Small intestine (tissue), 16 donors: ENCODE results near the gene DPYSL4. TPM values are rescaled to one million over a fixed set of nuclear protein-coding genes. Genes with fewer than 3 reads are reported as not detected.

ENCODE experiments used
- DNase-seq, 2 donors: peaks; one replicate each; pipeline versions ENCODE4 v3.0.0 to v3.0.0-alpha.2; 2013
- FAIRE-seq: peaks from 2 replicates; lab custom pipeline; 2012; peaks lifted over from hg19 to GRCh38; lab: Jason Lieb, UNC
- H3K27ac ChIP-seq, 3 donors: one replicate each; pipeline ENCODE4 v1.5.1; 2013; ENCODE audit warnings: low read length in 2 of 3, mild to moderate bottlenecking in 2 of 3, control low read depth in 1 of 3, inconsistent platforms in 1 of 3, low read depth in 1 of 3, moderate library complexity in 1 of 3
- H3K27me3 ChIP-seq, 3 donors: one replicate each; pipeline ENCODE4 v1.6.1; 2013; ENCODE audit warnings: low read length in 3 of 3, inconsistent platforms in 1 of 3; ENCODE audit not compliant: control insufficient read depth in 3 of 3, insufficient read depth in 3 of 3
- H3K36me3 ChIP-seq, 3 donors: one replicate each; pipeline ENCODE4 v1.6.1; 2013; ENCODE audit warnings: low read length in 3 of 3, inconsistent platforms in 1 of 3, low read depth in 1 of 3, mild to moderate bottlenecking in 1 of 3, moderate library complexity in 1 of 3; ENCODE audit not compliant: control insufficient read depth in 3 of 3, insufficient read depth in 2 of 3
- H3K4me1 ChIP-seq, 3 donors: one replicate each; pipeline ENCODE4 v1.6.1; 2013; ENCODE audit warnings: low read length in 2 of 3, inconsistent platforms in 1 of 3, low read depth in 1 of 3, mild to moderate bottlenecking in 1 of 3, moderate library complexity in 1 of 3; ENCODE audit not compliant: control insufficient read depth in 3 of 3, insufficient read depth in 2 of 3
- H3K4me3 ChIP-seq, 3 donors: one replicate each; pipeline ENCODE4 v1.5.1; 2013; ENCODE audit warnings: low read length in 3 of 3, control low read depth in 1 of 3, inconsistent platforms in 1 of 3, low read depth in 1 of 3, mild to moderate bottlenecking in 1 of 3, moderate library complexity in 1 of 3
- H3K9me3 ChIP-seq, 2 donors: one replicate each; pipeline ENCODE4 v1.6.1; 2013; ENCODE audit warnings: low read depth in 1 of 2, low read length in 1 of 2; ENCODE audit not compliant: control insufficient read depth in 2 of 2, insufficient read depth in 1 of 2
- WGBS, 3 donors: extraction: QIAGEN DNeasy Blood & Tissue Kit; methylation state at CpG; one replicate each; pipeline ENCODE4 v1.1.7; 2013; 5-methylcytosine and 5-hydroxymethylcytosine counted together
- long read RNA-seq, 10 donors: transcript quantifications; one replicate each; lab custom pipeline, GENCODE V29; 2026
- polyA plus RNA-seq, 4 donors: library from polyadenylated mRNA; stranded (reverse) in 3 of 4; unstranded in 1 of 4; fragments of 200-250 nt in 3 of 4; fragments of 120-200 nt in 1 of 4; gene quantifications; one replicate each; pipeline versions ENCODE4 v1.2.1 to v1.2.3, GENCODE V29; 2013
- donor health status: healthy with polysubstance abuse.
- donor health status: control.
- donor health status: control.
- donor health status: Bipolar disorder and iron deficiency.
- donor health status: healthy.

The DPYSL4 gene
- 1 to 10 TPM in 2 of 4 donors, not detected in 2; 1.0 to 1.2 TPM for polyA plus RNA-seq
- long read RNA-seq, donor 1, result 0 reads
- long read RNA-seq, donor 2, result 0 reads
- long read RNA-seq, donor 3, result 0 reads
- long read RNA-seq, donor 4, result 0 reads
- long read RNA-seq, donor 5, result 0 reads
- long read RNA-seq, donor 6, partial matches to known transcripts, result 0 of 1 reads
- long read RNA-seq, donor 6, other reads (novel, unspliced or antisense), result 0 of 1 reads
- long read RNA-seq, donor 7, result 0 reads
- long read RNA-seq, donor 8, result 0 reads
- long read RNA-seq, donor 9, result 0 reads
- long read RNA-seq, donor 10, partial matches to known transcripts, result 0 of 4 reads
- long read RNA-seq, donor 10, other reads (novel, unspliced or antisense), result 0 of 4 reads

GRCh38 chr10:132186488-132187429, at the start of gene DPYSL4:
DPYSL4 (plus strand) TSS chr10:132186948; CDS start chr10:132187064, 116 bp downstream.
- FAIRE-seq (no peak), DNase-seq (peak in 1 of 2 donors; percentile 20)
- H3K36me3 ChIP-seq, result no peaks in the 10 kb centered on the region
- H3K27ac ChIP-seq, result no peak within 1 kb of the TSS
- H3K4me1 ChIP-seq, result peaks cover 0 to 3% (median 0%) of the 10 kb centered on the region in 3 donors
- H3K4me3 ChIP-seq, result peak within 1 kb of the TSS in 2 of 3 donors; percentile 9 to 28
- H3K27me3 ChIP-seq, result peaks cover 8 to 44% (median 13%) of the 10 kb centered on the region in 3 donors
- H3K9me3 ChIP-seq, result no peaks in the 10 kb centered on the region
- WGBS, 3 donors, result 3 to 13% (median 10%) methylated on average over 52 to 109 of the region's 109 CpGs

- H3K4me1 ChIP-seq, result no peaks in the 10 kb centered on the region
- DNase-seq, result no peak
- 91 to 92% (median 92%) methylated on average over 40 of the region's 40 CpGs for WGBS, 3 donors
- no peak overlapping the region for H3K4me3 ChIP-seq
- no peaks in the 10 kb centered on the region for H3K36me3 ChIP-seq
- H3K9me3 ChIP-seq, result no peaks in the 10 kb centered on the region
- no peak overlapping the region for H3K27ac ChIP-seq
- H3K27me3 ChIP-seq, result no peaks in the 10 kb centered on the region
- no peak for FAIRE-seq
These were observed 49.4 kb upstream of the DPYSL4 start for GRCh38 chr10:132137111-132138072.

DNA sequence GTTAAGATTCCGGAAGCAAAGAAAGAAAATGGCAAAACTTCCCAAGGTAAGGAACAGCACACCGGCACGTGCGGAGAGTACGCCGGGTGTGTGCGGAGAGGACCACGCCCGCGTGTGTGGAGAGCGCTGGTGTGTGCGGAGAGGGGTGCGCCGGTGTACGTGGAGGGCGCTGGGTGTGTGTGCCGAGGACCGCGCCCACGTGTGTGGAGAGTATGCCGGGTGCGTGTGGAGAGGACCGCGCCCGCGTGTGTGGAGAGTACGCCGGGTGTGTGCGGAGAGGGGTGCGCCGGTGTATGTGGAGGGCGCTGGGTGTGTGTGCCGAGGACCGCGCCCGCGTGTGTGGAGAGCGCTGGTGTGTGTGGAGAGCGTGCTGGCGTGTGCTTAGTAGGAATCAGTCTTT, 48.6 kb upstream of the DPYSL4 start:
- WGBS, 3 donors, result 85 to 92% (median 86%) methylated on average over 40 of the region's 40 CpGs
- Histone ChIP-seq H3K36me3 (no peaks in the 10 kb centered on the region), H3K27me3 (peaks cover 0 to under 1% (median 0%) of the 10 kb centered on the region in 3 donors), H3K27ac (no peak overlapping the region), H3K4me3 (no peak overlapping the region), H3K4me1 (no peaks in the 10 kb centered on the region), H3K9me3 (no peaks in the 10 kb centered on the region)
- DNase-seq (no peak), FAIRE-seq (no peak)

DNA sequence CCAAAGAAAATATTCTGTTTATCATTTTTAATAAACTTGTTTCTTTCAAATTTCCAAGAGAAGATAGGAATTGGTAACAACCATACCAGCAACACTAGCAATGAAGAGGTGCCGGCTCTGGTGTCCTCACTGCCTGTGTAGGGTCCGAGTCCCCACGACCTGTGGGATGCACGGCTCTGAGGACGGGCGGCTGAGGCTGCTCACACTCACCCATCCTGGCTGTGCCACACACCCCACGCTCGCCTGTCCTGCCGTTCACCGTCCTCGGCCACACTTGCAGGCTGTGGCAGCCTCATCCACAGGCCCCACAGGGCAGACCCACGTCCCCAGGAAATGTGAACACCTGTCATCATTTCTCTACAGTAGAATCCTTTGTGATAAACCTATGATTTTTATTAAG, 48.2 kb upstream of the DPYSL4 start:
- DNase-seq (no peak), FAIRE-seq (no peak)
- H3K27me3 ChIP-seq, result peaks cover 0 to 3% (median 0%) of the 10 kb centered on the region in 3 donors
- no peaks in the 10 kb centered on the region for H3K4me1 ChIP-seq
- H3K27ac ChIP-seq, result no peak overlapping the region
- H3K4me3 ChIP-seq, result no peak overlapping the region
- H3K36me3 ChIP-seq, result no peaks in the 10 kb centered on the region
- WGBS, 3 donors, result 82 to 87% (median 83%) methylated on average over 12 of the region's 12 CpGs
- H3K9me3 ChIP-seq, result no peaks in the 10 kb centered on the region

- 78 to 79% (median 79%) methylated on average over 10 of the region's 10 CpGs for WGBS, 3 donors
- no peak for DNase-seq
These were observed 47.2 kb upstream of the DPYSL4 start for GRCh38 chr10:132139526-132139925.

DNA sequence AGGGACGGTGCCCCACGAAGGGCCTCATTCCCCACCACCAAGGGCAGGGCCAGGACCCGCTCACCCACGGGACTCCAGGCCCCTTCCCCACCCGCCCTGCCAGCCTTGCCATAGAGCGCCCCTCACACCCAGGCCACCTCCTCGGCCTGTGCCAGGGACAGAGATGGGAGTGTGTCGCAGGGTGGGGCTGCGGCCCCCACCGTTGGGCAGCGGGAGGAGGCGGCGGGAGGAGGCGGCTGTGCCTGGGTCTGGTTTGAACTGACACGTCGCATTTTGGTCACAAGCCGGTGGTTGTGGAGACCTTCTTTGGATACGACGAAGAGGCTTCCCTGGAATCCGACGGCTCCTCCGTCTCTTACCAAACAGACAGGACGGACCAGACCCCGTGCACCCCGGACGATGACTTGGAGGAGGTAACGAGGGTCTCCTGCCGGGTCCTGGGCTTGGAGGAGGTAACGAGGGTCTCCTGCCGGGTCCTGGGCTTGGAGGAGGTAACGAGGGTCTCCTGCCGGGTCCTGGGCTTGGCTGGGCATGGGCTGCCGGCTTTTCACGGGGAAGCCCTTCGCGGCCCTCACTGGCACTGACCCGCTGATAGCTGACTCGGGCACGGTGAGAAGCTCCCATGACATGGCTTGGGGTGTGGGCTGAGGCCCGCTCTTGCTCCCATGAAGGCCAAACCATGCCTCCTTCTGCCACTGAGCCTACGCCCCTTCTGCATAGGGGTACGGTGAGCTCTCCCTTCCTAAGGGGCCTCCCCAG, 46.4 kb upstream of the DPYSL4 start:
- 89 to 91% (median 90%) methylated on average over 42 of the region's 42 CpGs for WGBS, 3 donors
- Histone ChIP-seq H3K27ac (no peak overlapping the region), H3K9me3 (no peaks in the 10 kb centered on the region), H3K4me1 (no peaks in the 10 kb centered on the region), H3K36me3 (no peaks in the 10 kb centered on the region), H3K4me3 (no peak overlapping the region), H3K27me3 (peaks cover 0 to 5% (median 0%) of the 10 kb centered on the region in 3 donors)
- no peak for DNase-seq
- FAIRE-seq, result no peak

More at GRCh38 chr10:132139526-132139925, 47.2 kb upstream of the DPYSL4 start:
- H3K4me3 ChIP-seq, result no peak overlapping the region
- no peaks in the 10 kb centered on the region for H3K36me3 ChIP-seq
- no peaks in the 10 kb centered on the region for H3K4me1 ChIP-seq
- no peak for FAIRE-seq
- H3K9me3 ChIP-seq, result no peaks in the 10 kb centered on the region
- H3K27ac ChIP-seq, result no peak overlapping the region
- H3K27me3 ChIP-seq, result peaks cover 0 to 5% (median 0%) of the 10 kb centered on the region in 3 donors

DNA sequence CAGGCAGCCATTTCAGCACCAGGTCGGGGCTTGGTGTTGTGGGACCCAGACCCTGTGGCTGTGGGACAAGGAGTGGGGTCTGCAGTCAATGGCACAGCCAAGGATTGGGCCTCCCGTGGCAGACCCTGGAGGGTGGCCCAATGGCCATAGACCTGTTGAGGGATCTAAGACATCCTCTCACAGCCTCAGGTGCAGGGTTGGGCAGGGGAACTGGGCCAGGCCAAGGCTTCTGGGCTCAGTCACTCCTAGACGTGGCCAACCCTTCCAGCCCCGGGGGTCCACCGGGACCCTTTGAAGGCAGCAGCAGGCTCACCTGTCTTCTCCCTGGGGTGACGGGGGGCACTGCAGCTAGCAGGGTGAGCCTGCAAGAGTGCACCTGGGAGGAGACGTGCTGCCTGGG, 45.7 kb upstream of the DPYSL4 start:
- H3K9me3 ChIP-seq, result no peaks in the 10 kb centered on the region
- WGBS, 3 donors, result 70 to 81% (median 74%) methylated on average over 6 to 7 of the region's 7 CpGs

More for the DNA sequence above, 45.7 kb upstream of the DPYSL4 start:
- no peak overlapping the region for H3K27ac ChIP-seq
- H3K36me3 ChIP-seq, result no peaks in the 10 kb centered on the region
- FAIRE-seq (no peak), DNase-seq (no peak)
- no peaks in the 10 kb centered on the region for H3K4me1 ChIP-seq
- peaks cover 0 to 5% (median 0%) of the 10 kb centered on the region in 3 donors for H3K27me3 ChIP-seq
- H3K4me3 ChIP-seq, result no peak overlapping the region
